ENCODE measurements around the gene RTL10. TPM values are rescaled to one million over a fixed set of nuclear protein-coding genes. Genes with fewer than 3 reads are reported as not detected.

RTL10 gene
- total and polyA plus RNA-seq, 2 of the 13 experiments (the other 11 are each of a cell fraction or from before 2014, with no cell fraction given), result 14.1 to 15.8 TPM

GRCh38 chr22:19880786-19881569 lies 26.3 kb upstream of the RTL10 start (continued):
- TF ChIP-seq NCOR1 (IDR thresholded peaks at IDR 0.05; ENCODE audit: borderline replicate concordance, low read length) (peak; percentile 60; the same call in 1 of the 2 replicates), FOSL2 (CRISPR knock-in tag; IDR thresholded peaks at IDR 0.05) (peak; percentile 99), EEA1 (CRISPR knock-in tag; IDR thresholded peaks at IDR 0.05; ENCODE audit: borderline replicate concordance) (no peak), ZNF776 (CRISPR knock-in tag; IDR thresholded peaks at IDR 0.05) (no peak), ZNF550 (CRISPR knock-in tag; IDR thresholded peaks at IDR 0.05; ENCODE audit: borderline replicate concordance) (no peak), ARID2 (CRISPR knock-in tag; IDR thresholded peaks at IDR 0.05; ENCODE audit: borderline replicate concordance) (no peak), TGIF2 (CRISPR knock-in tag; IDR thresholded peaks at IDR 0.05) (peak; percentile 50; the same call in 1 of the 2 replicates), GABPB1 (CRISPR knock-in tag; IDR thresholded peaks at IDR 0.05) (peak; percentile 30; the same call in 1 of the 2 replicates), HOXA9 (CRISPR knock-in tag; IDR thresholded peaks at IDR 0.05; ENCODE audit: borderline replicate concordance) (no peak), YEATS2 (CRISPR knock-in tag; IDR thresholded peaks at IDR 0.05; ENCODE audit: borderline replicate concordance) (no peak), SNAPC2 (CRISPR knock-in tag; IDR thresholded peaks at IDR 0.05) (0 out of 2 replicates have a peak, but pooled peaks have one; percentile 24), MED13 (CRISPR knock-in tag; IDR thresholded peaks at IDR 0.05) (no peak), ZNF232 (CRISPR knock-in tag; IDR thresholded peaks at IDR 0.05; ENCODE audit: borderline replicate concordance) (peak; percentile 33; the same call in 1 of the 2 replicates), MEF2D (CRISPR knock-in tag; IDR thresholded peaks at IDR 0.05) (no peak; the same call in 1 of the 2 replicates), AKAP8 (CRISPR knock-in tag; IDR thresholded peaks at IDR 0.05) (peak; percentile 43; the same call in 1 of the 2 replicates), ZNF414 (CRISPR knock-in tag; IDR thresholded peaks at IDR 0.05) (0 out of 2 replicates have a peak, but pooled peaks have one; percentile 29), PAF1 (CRISPR knock-in tag; IDR thresholded peaks at IDR 0.05) (no peak), ZNF558 (CRISPR knock-in tag; IDR thresholded peaks at IDR 0.05; ENCODE audit: borderline replicate concordance) (no peak), NFATC3 (CRISPR knock-in tag; IDR thresholded peaks at IDR 0.05) (no peak), ZNF652 (CRISPR knock-in tag; IDR thresholded peaks at IDR 0.05; ENCODE audit: borderline replicate concordance, low read depth) (peak; percentile 94), ZNF543 (CRISPR knock-in tag; IDR thresholded peaks at IDR 0.05) (no peak), ZNF784 (CRISPR knock-in tag; IDR thresholded peaks at IDR 0.05; ENCODE audit: borderline replicate concordance) (no peak), ZBTB20 (CRISPR knock-in tag; IDR thresholded peaks at IDR 0.05; ENCODE audit: borderline replicate concordance, low read depth) (no peak), NR2F2 (IDR thresholded peaks at IDR 0.05; ENCODE audit: borderline replicate concordance, low read depth) (peak; percentile 15; the same call in 1 of the 2 replicates), ATRX (CRISPR knock-in tag; IDR thresholded peaks at IDR 0.05; ENCODE audit: borderline replicate concordance) (no peak), FOXP4 (CRISPR knock-in tag; IDR thresholded peaks at IDR 0.05) (peak; percentile 92), TOE1 (CRISPR knock-in tag; IDR thresholded peaks at IDR 0.05) (no peak), SKI (IDR thresholded peaks at IDR 0.05; ENCODE audit: partially characterized antibody) (no peak)

All from HepG2 (cell line).